Duodenal mucosa (tissue), 2 donors: ENCODE results near the gene DHRS4.

Source experiments
- H3K27ac ChIP-seq: one replicate; pipeline ENCODE4 v1.7.0; 2013; ENCODE audit warnings: low read depth, low read length
- H3K27me3 ChIP-seq, 2 donors: one replicate each; pipeline ENCODE4 v1.7.0; 2013; ENCODE audit warnings: low read length in 2 of 2, control low read depth in 1 of 2; ENCODE audit not compliant: insufficient read depth in 2 of 2, control insufficient read depth in 1 of 2
- H3K36me3 ChIP-seq, 2 donors: one replicate each; pipeline ENCODE4 v1.7.0; 2013; ENCODE audit warnings: low read length in 2 of 2, control low read depth in 1 of 2; ENCODE audit not compliant: insufficient read depth in 2 of 2, control insufficient read depth in 1 of 2
- H3K4me1 ChIP-seq, 2 donors: one replicate each; pipeline ENCODE4 v1.7.0; 2013; ENCODE audit warnings: low read length in 2 of 2, control low read depth in 1 of 2; ENCODE audit not compliant: insufficient read depth in 2 of 2, control insufficient read depth in 1 of 2
- H3K4me3 ChIP-seq, 2 donors: one replicate each; pipeline ENCODE4 v1.7.0; 2013; ENCODE audit warnings: low read length in 2 of 2, low read depth in 1 of 2
- H3K9ac ChIP-seq, 2 donors: one replicate each; pipeline ENCODE4 v1.7.0; 2013; ENCODE audit warnings: low read length in 2 of 2, low read depth in 1 of 2
- H3K9me3 ChIP-seq, 2 donors: one replicate each; pipeline ENCODE4 v1.7.0; 2013; ENCODE audit warnings: low read length in 2 of 2, control low read depth in 1 of 2; ENCODE audit not compliant: control insufficient read depth in 1 of 2

Gene DHRS4

DNA sequence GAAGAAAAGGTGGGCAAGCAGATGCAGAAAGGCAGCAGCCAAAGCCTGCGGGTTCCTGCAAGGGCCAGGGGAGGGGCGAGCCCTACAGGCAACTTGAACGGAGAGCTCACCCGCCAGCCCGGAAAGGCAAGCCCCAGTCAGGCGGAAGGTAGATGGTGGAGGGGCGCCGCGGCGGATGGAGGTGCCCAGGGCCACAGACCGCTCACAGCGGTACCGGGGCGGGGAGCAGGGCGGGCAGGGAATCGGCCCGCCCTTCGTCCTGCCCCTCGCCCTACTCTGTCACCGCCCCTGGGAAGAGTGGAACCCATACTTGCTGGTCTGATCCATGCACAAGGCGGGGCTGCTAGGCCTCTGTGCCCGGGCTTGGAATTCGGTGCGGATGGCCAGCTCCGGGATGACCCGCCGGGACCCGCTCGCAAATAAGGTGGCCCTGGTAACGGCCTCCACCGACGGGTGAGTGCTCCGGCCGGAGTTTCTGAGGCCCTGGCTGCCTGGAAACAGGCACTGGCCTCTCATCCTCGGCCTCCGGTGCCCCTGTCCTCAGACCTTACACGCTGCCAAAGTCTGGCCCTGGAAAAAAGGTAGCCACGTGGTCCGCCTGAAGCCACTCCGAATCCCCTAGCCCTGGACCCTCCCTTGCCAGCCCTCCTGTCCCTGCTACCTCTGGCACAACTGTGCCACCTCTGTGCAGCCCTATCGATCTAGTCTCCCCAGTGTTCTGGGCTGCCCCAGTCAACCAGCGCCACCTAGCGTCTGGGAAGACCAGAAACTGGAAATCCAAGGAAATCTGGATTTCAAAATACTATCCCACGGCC is at the start of gene DHRS4:
Gene DHRS4, plus strand, starts transcription at position 307 of the 815 bp plus-strand sequence. Its CDS starts 19 bp downstream, at position 326.
- Histone ChIP-seq H3K4me1 (peaks cover 8 to 9% of the 10 kb centered on the region in 2 donors), H3K27ac (peak within 1 kb of the TSS; percentile 84), H3K9ac (peak within 1 kb of the TSS; percentile 86 to 90), H3K4me3 (peak within 1 kb of the TSS; percentile 86 to 92), H3K9me3 (no peaks in the 10 kb centered on the region), H3K36me3 (no peaks in the 10 kb centered on the region), H3K27me3 (no peaks in the 10 kb centered on the region)

- H3K4me3 ChIP-seq = no peak overlapping the region
- no peaks in the 10 kb centered on the region for H3K9me3 ChIP-seq
- H3K27me3 ChIP-seq = peaks cover 0 to 6% of the 10 kb centered on the region in 2 donors
- no peaks in the 10 kb centered on the region for H3K36me3 ChIP-seq
- H3K27ac ChIP-seq = no peak overlapping the region
- no peak overlapping the region for H3K9ac ChIP-seq
- H3K4me1 ChIP-seq = peaks cover 3 to 4% of the 10 kb centered on the region in 2 donors
Measured at GRCh38 chr14:23910101-23910875, 43.3 kb upstream of the DHRS4 start.

DNA sequence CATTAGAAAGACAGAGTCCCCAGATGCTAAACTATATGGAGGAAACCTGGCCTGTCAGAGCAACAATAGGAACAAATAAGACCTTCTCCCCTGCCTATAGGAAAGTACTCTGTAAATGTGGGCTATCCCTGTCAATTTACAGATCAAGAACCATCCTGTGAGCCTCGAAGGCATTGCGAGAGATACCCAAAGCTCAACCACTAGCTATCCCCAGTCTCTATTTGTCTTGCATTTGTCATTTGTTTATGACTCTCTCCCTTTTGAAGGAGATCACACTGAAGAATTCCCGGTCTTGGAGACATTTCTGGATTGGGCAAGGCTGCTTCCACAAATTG is 42.7 kb upstream of the DHRS4 start:
- Histone ChIP-seq H3K27ac (no peak overlapping the region), H3K27me3 (peaks cover 0 to 6% of the 10 kb centered on the region in 2 donors), H3K4me1 (peaks cover 0 to 4% of the 10 kb centered on the region in 2 donors), H3K9ac (no peak overlapping the region), H3K4me3 (no peak overlapping the region), H3K9me3 (no peaks in the 10 kb centered on the region), H3K36me3 (no peaks in the 10 kb centered on the region)

DNA sequence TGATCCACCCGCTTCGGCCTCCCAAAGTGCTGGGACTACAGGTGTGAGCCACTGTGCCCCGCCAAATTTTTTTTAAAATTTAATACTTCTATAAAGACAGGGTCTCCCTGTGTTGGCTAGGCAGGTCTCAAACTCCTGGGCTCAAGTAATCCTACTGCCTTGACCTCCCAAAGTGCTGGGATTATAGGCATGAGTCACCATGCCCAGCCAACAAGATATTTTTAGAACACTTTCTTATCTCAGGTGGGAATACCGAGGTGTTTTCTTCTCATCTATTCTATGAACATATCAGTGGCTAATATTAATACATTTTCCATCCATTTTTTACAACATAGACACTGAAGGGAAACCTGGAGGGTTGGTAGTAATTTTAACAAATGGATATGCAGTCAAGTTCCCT is 38.0 kb upstream of the DHRS4 start:
- Histone ChIP-seq H3K9ac (no peak overlapping the region), H3K27me3 (peaks cover 0 to 2% of the 10 kb centered on the region in 2 donors), H3K4me3 (no peak overlapping the region), H3K36me3 (no peaks in the 10 kb centered on the region), H3K9me3 (no peaks in the 10 kb centered on the region), H3K27ac (no peak overlapping the region), H3K4me1 (no peaks in the 10 kb centered on the region)

GRCh38 chr14:23916004-23916403 is 37.6 kb upstream of the DHRS4 start:
- no peak overlapping the region for H3K27ac ChIP-seq
- H3K4me1 ChIP-seq = no peaks in the 10 kb centered on the region
- H3K27me3 ChIP-seq = no peaks in the 10 kb centered on the region
- H3K9ac ChIP-seq = no peak overlapping the region
- no peaks in the 10 kb centered on the region for H3K36me3 ChIP-seq
- H3K4me3 ChIP-seq = no peak overlapping the region
- H3K9me3 ChIP-seq = no peaks in the 10 kb centered on the region

GRCh38 chr14:23916446-23916845 is 37.1 kb upstream of the DHRS4 start:
- H3K27ac ChIP-seq = no peak overlapping the region
- H3K9me3 ChIP-seq = no peaks in the 10 kb centered on the region
- H3K9ac ChIP-seq = no peak overlapping the region
- no peaks in the 10 kb centered on the region for H3K36me3 ChIP-seq
- no peak overlapping the region for H3K4me3 ChIP-seq
- H3K4me1 ChIP-seq = no peaks in the 10 kb centered on the region
- H3K27me3 ChIP-seq = no peaks in the 10 kb centered on the region

DNA sequence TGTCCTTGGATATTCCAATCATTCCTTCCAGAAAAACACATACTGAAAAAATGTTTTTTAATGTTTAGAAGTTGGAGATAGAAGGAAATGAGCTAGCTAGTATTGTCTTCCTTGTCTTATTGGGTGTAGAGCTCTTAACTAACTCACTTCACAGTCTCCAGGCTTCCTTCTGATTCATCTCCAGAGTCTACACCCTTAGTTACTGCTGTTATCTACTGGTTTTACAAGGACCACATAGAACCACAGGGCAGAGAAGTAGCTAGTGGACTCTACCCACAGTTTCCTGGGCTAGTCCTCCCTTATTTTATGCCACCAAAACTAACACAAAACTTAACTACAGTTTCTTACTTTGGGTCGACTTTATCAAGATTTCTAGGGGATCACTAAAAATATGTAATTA is 31.0 kb upstream of the DHRS4 start:
- H3K27ac ChIP-seq = no peak overlapping the region
- no peaks in the 10 kb centered on the region for H3K27me3 ChIP-seq
- no peaks in the 10 kb centered on the region for H3K36me3 ChIP-seq
- no peak overlapping the region for H3K4me3 ChIP-seq
- H3K9me3 ChIP-seq = no peaks in the 10 kb centered on the region
- no peaks in the 10 kb centered on the region for H3K4me1 ChIP-seq
- H3K9ac ChIP-seq = no peak overlapping the region

DNA sequence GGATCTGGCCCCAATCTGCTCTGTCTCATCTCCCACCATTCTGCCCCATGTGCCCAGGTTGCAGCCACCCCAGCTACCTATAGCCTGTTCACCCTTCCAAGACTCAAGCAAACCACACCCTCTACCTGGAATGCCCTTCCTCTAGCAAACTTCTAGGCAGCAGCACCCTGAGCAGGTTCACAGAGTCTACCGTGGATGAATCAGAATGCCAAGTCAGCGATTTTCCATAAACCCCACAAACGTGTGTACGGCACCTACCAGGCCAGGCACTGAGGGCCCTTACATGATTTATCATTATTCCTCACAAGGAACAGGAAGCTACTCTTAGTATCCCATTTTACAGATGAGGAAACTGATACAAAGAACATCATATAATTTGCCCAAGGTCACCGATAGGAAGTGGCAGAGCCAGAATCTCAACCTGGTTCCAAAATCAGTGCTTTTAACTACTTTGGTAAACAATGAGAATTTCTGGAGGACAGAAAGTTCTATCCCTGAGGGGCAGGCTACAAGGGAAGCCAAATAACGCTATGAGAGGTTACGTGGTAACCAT is 28.0 kb upstream of the DHRS4 start:
- no peak overlapping the region for H3K9ac ChIP-seq
- no peaks in the 10 kb centered on the region for H3K27me3 ChIP-seq
- H3K27ac ChIP-seq = no peak overlapping the region
- H3K4me3 ChIP-seq = no peak overlapping the region
- H3K36me3 ChIP-seq = no peaks in the 10 kb centered on the region
- H3K4me1 ChIP-seq = peaks cover 2 to 15% of the 10 kb centered on the region in 2 donors
- H3K9me3 ChIP-seq = no peaks in the 10 kb centered on the region

GRCh38 chr14:23926543-23926942 is 27.0 kb upstream of the DHRS4 start:
- Histone ChIP-seq H3K9ac (no peak overlapping the region), H3K36me3 (no peaks in the 10 kb centered on the region), H3K27ac (no peak overlapping the region), H3K4me3 (no peak overlapping the region), H3K4me1 (peaks cover 9 to 23% of the 10 kb centered on the region in 2 donors), H3K27me3 (no peaks in the 10 kb centered on the region), H3K9me3 (no peaks in the 10 kb centered on the region)

DNA sequence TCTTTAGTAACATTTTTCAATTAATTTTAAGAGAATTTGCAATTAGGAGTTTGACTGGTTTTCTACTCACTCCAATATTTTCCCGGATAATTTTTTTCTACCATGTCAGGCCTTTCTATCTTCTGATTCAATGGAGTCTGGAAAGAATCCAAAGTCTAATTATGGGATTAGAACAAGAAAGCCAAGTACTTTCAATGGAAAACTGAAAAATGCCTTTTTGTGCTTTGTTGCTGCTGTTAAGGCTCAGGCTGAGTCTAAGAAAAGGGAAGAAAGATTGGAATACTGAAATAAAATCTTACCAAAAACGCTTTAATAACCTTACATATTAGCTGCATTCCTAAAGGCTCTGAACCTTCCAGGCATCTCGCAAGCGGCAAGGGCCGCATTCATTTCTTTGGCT is 24.4 kb upstream of the DHRS4 start:
- Histone ChIP-seq H3K9me3 (no peaks in the 10 kb centered on the region), H3K9ac (no peak overlapping the region), H3K27ac (no peak overlapping the region), H3K4me3 (no peak overlapping the region), H3K27me3 (no peaks in the 10 kb centered on the region), H3K36me3 (no peaks in the 10 kb centered on the region), H3K4me1 (peaks cover 18 to 42% of the 10 kb centered on the region in 2 donors)
